Measurements from ENCODE around the gene FOXN1.

FOXN1 gene

GRCh38 chr17:28506763-28507487 lies 777 bp downstream of the FOXN1 start:
- no peak overlapping the region for H3K27ac ChIP-seq
- TF ChIP-seq CTCF (conservative IDR thresholded peaks at IDR 0.05): no peak

GRCh38 chr17:28507567-28508203 lies 1.5 kb downstream of the FOXN1 start:
- no peak for TF ChIP-seq CTCF (conservative IDR thresholded peaks at IDR 0.05)
- H3K27ac ChIP-seq: no peak overlapping the region

- TF ChIP-seq CTCF (conservative IDR thresholded peaks at IDR 0.05): no peak
- no peak overlapping the region for H3K27ac ChIP-seq
These were observed 2.1 kb downstream of the FOXN1 start for GRCh38 chr17:28508211-28508724.

GRCh38 chr17:28509789-28510188 lies 3.6 kb downstream of the FOXN1 start:
- TF ChIP-seq CTCF (conservative IDR thresholded peaks at IDR 0.05): no peak
- H3K27ac ChIP-seq: no peak overlapping the region

GRCh38 chr17:28511858-28512461 lies 5.8 kb downstream of the FOXN1 start:
- H3K27ac ChIP-seq: no peak overlapping the region
- TF ChIP-seq CTCF (conservative IDR thresholded peaks at IDR 0.05): no peak

GRCh38 chr17:28513476-28513875 lies 7.3 kb downstream of the FOXN1 start:
- no peak overlapping the region for H3K27ac ChIP-seq
- no peak for TF ChIP-seq CTCF (conservative IDR thresholded peaks at IDR 0.05)

GRCh38 chr17:28514561-28515002 lies 8.4 kb downstream of the FOXN1 start:
- no peak for TF ChIP-seq CTCF (conservative IDR thresholded peaks at IDR 0.05)
- H3K27ac ChIP-seq: no peak overlapping the region
